Endothelial cell of umbilical vein (primary cell): Measurements from ENCODE around the gene SCGB1A1. TPM values are rescaled to one million over a fixed set of nuclear protein-coding genes. Genes with fewer than 3 reads are reported as not detected.
"Not testable (repeated sequence)": the region's sequence is repeated elsewhere in the genome, so short reads cannot be mapped to it uniquely, and the experiment has no call there.

Experiments
- BruUV-seq: library from RNA; stranded (reverse); fragments of 400-500 nt; replicated peaks from 2 replicates; lab custom pipeline; 2021; lab: Mats Ljungman, UMichigan
- CTCF ChIA-PET: fragments of 300-600, 350-600 bp; sonication (Branson Sonifier 250); formaldehyde crosslinking; loops from one replicate; lab custom pipeline; 2021; ENCODE audit warnings: antibody characterized with exemption, inconsistent platforms; lab: Charles Lee
- POLR2A ChIA-PET: fragments of 300-600, 350-600 bp; sonication (Branson Sonifier 250); formaldehyde crosslinking; loops from one replicate; lab custom pipeline; 2021; ENCODE audit warnings: antibody characterized with exemption, inconsistent platforms; lab: Charles Lee
- DNase-seq: peaks from one replicate; pipeline ENCODE4 v3.0.0-alpha.2; 2011; ENCODE audit warnings: low read depth, low spot score
- FAIRE-seq: peaks from 2 replicates; lab custom pipeline; 2011; peaks lifted over from hg19 to GRCh38; lab: Jason Lieb, UNC
- H2AFZ ChIP-seq: 2 replicates; pipeline ENCODE4 v1.6.0; 2012; ENCODE audit warnings: low read depth, low read length, control low read depth, inconsistent platforms
- H3K27ac ChIP-seq: 2 replicates; pipeline ENCODE4 v1.5.1; 2011; ENCODE audit warnings: low read depth, mild to moderate bottlenecking, control low read depth, low read length, moderate library complexity; ENCODE audit not compliant: insufficient read depth
- H3K27me3 ChIP-seq, 2 experiments: 2 replicates each; pipeline versions ENCODE4 v1.6.0 to v1.6.1; 2011; ENCODE audit warnings: low read length in 2 of 2, mixed read lengths in 1 of 2; ENCODE audit not compliant: control insufficient read depth in 2 of 2, insufficient read depth in 2 of 2
- H3K36me3 ChIP-seq, 2 experiments: 2 replicates in 1 of 2; 3 replicates in 1 of 2; pipeline ENCODE4 v1.5.1; 2011; ENCODE audit warnings: low read length in 2 of 2, mild to moderate bottlenecking in 1 of 2, moderate library complexity in 1 of 2; ENCODE audit not compliant: control insufficient read depth in 2 of 2, insufficient read depth in 2 of 2; ENCODE audit errors: extremely low read depth in 1 of 2
- H3K4me1 ChIP-seq: 3 replicates; pipeline ENCODE4 v1.5.1; 2011; ENCODE audit warnings: mild to moderate bottlenecking, low read length; ENCODE audit not compliant: control insufficient read depth, insufficient read depth; ENCODE audit errors: extremely low read depth
- H3K4me2 ChIP-seq: 2 replicates; pipeline ENCODE4 v1.6.1; 2011; ENCODE audit warnings: low read length, control low read depth, mixed read lengths; ENCODE audit not compliant: insufficient read depth
- H3K4me3 ChIP-seq, 3 experiments: fragments of 200-600 bp in 1 of 3; sonication (generic), shearing (Covaris generic) in 1 of 3; replicated peaks in 1 of 3; 2 replicates each; pipeline ENCODE4 v1.5.1; 2011 to 2016; ENCODE audit warnings: control low read depth in 3 of 3, low read length in 3 of 3, mild to moderate bottlenecking in 2 of 3, inconsistent platforms in 1 of 3, low read depth in 1 of 3, moderate library complexity in 1 of 3; ENCODE audit not compliant: insufficient read depth in 1 of 3
- H3K79me2 ChIP-seq: 2 replicates; pipeline ENCODE4 v1.6.0; 2012; ENCODE audit warnings: low read length, inconsistent platforms; ENCODE audit not compliant: control insufficient read depth, insufficient read depth
- H3K9ac ChIP-seq: replicated peaks from 2 replicates; pipeline ENCODE3; 2011; ENCODE audit warnings: low read length, control low read depth; ENCODE audit not compliant: insufficient read depth; ENCODE audit errors: extremely low read depth
- H3K9me1 ChIP-seq: replicated peaks from 3 replicates; pipeline ENCODE4 v1.6.0; 2011; ENCODE audit warnings: mild to moderate bottlenecking, low read length; ENCODE audit not compliant: control insufficient read depth, insufficient read depth; ENCODE audit errors: extremely low read depth
- H3K9me3 ChIP-seq: replicated peaks from 2 replicates; pipeline ENCODE4 v1.5.1; 2012; ENCODE audit warnings: low read length, inconsistent platforms; ENCODE audit not compliant: control insufficient read depth, insufficient read depth
- H4K20me1 ChIP-seq: replicated peaks from 2 replicates; pipeline ENCODE3; 2011; ENCODE audit warnings: mild to moderate bottlenecking, low read length; ENCODE audit not compliant: control insufficient read depth, insufficient read depth; ENCODE audit errors: extremely low read depth
- CTCF ChIP-seq, 2 donors: IDR thresholded peaks; 1 replicate in 1 of 2; 2 replicates in 1 of 2; pipeline ENCODE4 v1.5.1; 2011; ENCODE audit warnings: low read length in 2 of 2, mild to moderate bottlenecking in 2 of 2, moderate library complexity in 2 of 2, control low read depth in 1 of 2, inconsistent platforms in 1 of 2, low read depth in 1 of 2; ENCODE audit not compliant: insufficient read depth in 1 of 2; ENCODE audit errors: extremely low read depth in 1 of 2
- EZH2 ChIP-seq: IDR thresholded peaks from 2 replicates; pipeline ENCODE4 v1.6.1; 2012; ENCODE audit warnings: borderline replicate concordance, low read depth, mild to moderate bottlenecking, moderate library complexity, low read length, inconsistent platforms; ENCODE audit not compliant: severe bottlenecking
- FOS ChIP-seq: IDR thresholded peaks from 2 replicates; pipeline ENCODE4 v1.6.1; 2011; ENCODE audit warnings: mild to moderate bottlenecking, low read length, moderate library complexity, borderline replicate concordance; ENCODE audit not compliant: insufficient read depth
- GATA2 ChIP-seq: IDR thresholded peaks from 2 replicates; pipeline ENCODE4 v1.7.0; 2011; ENCODE audit warnings: low read depth, mild to moderate bottlenecking, moderate library complexity, mixed read lengths, low read length; ENCODE audit not compliant: insufficient read length, insufficient read depth
- JUN ChIP-seq: IDR thresholded peaks from 2 replicates; pipeline ENCODE4 v1.6.1; 2011; ENCODE audit warnings: borderline replicate concordance, low read depth; ENCODE audit not compliant: insufficient read length, insufficient read depth
- MAX ChIP-seq: IDR thresholded peaks from 2 replicates; pipeline ENCODE4 v1.6.1; 2011; ENCODE audit not compliant: insufficient read depth, insufficient read length
- MYC ChIP-seq: IDR thresholded peaks from one replicate; pipeline ENCODE4 v1.6.1; 2011; ENCODE audit warnings: mild to moderate bottlenecking, low read depth, low read length
- POLR2A ChIP-seq: IDR thresholded peaks from 2 replicates; pipeline ENCODE4 v1.6.1; 2012; ENCODE audit warnings: low read depth, mild to moderate bottlenecking, control low read depth, low read length
- POLR2AphosphoS5 ChIP-seq: IDR thresholded peaks from 2 replicates; pipeline ENCODE4 v1.6.1; 2012; ENCODE audit warnings: low read depth, mild to moderate bottlenecking, control low read depth, low read length, moderate library complexity; ENCODE audit not compliant: insufficient read depth
- dilution Hi-C: fragments of 300-500 bp; cut with MboI; formaldehyde crosslinking; loops from one replicate; pipeline ENCODE4 v1.15.0; 2019; ENCODE audit warnings: low sequenced_read_pairs; ENCODE audit not compliant: extremely low pct_ligation_motif_present
- intact Hi-C: fragments of 100-400 bp; cut with micrococcal nuclease; formaldehyde crosslinking; loops from one replicate; pipeline ENCODE4 v1.10.0; 2022
- polyA plus RNA-seq, 4 experiments: library from polyadenylated mRNA; depleted of rRNA in 3 of 4; stranded (reverse) in 3 of 4; unstranded in 1 of 4; fragments of >200 nt; gene quantifications; 2 replicates each; pipeline versions ENCODE4 v1.2.1 to v1.2.3, GENCODE V29; 2011 to 2012; ENCODE audit warnings: missing spikeins in 1 of 4
- total RNA-seq: library from RNA; stranded (reverse); gene quantifications from 2 replicates; pipeline ENCODE4 v1.2.3, GENCODE V29; 2021

The SCGB1A1 gene
- total and polyA plus RNA-seq, 2 donors (not counting 3 experiments of a cell fraction or from before 2014, with no cell fraction given), result not detected

- H3K9me3 ChIP-seq, dilution Hi-C loops, H2AFZ ChIP-seq, POLR2A ChIA-PET, H4K20me1 ChIP-seq, H3K79me2 ChIP-seq, H3K4me2 ChIP-seq, H3K9me1 ChIP-seq, H3K4me3 ChIP-seq, BruUV-seq, H3K4me1 ChIP-seq, H3K27ac ChIP-seq, FAIRE-seq, H3K9ac ChIP-seq, intact Hi-C loops, H3K27me3 ChIP-seq, H3K36me3 ChIP-seq, DNase-seq: not testable (repeated sequence)
- CTCF ChIA-PET, result interaction anchor here (1.3 to 1.8 kb wide), 5 partner anchors 12 to 25 kb away, joined by 3 to 15 read pairs (median 5); no protein-coding TSS in a partner anchor
Observed at GRCh38 chr11:62449912-62450311, 31.1 kb downstream of the SCGB1A1 start.

GRCh38 chr11:62450543-62451240, 31.9 kb downstream of the SCGB1A1 start:
- ChIA-PET CTCF (interaction anchor here (1.4 kb wide), 1 partner anchor 26 kb away, joined by 5 read pairs; no protein-coding TSS in a partner anchor), POLR2A (no interaction called here)
- Histone ChIP-seq H3K79me2 (no peaks in the 10 kb centered on the region), H3K9me3 (no peaks in the 10 kb centered on the region), H3K9ac (no peak overlapping the region), H3K27me3 (no peaks in the 10 kb centered on the region), H4K20me1 (no peaks in the 10 kb centered on the region), H3K4me2 (no peak overlapping the region), H3K9me1 (no peaks in the 10 kb centered on the region), H3K27ac (no peak overlapping the region), H2AFZ (no peak overlapping the region), H3K4me1 (no peaks in the 10 kb centered on the region), H3K36me3 (no peaks in the 10 kb centered on the region), H3K4me3 (no peak overlapping the region)
- FAIRE-seq (no peak), DNase-seq (no peak)
- no TSS peak for BruUV-seq
- dilution Hi-C loops (no loop called here), intact Hi-C loops (no loop called here)
- TF ChIP-seq FOS (no peak), POLR2A (no peak), POLR2AphosphoS5 (no peak), JUN (no peak), CTCF (IDR thresholded peaks at IDR 0.05; ENCODE audit: extremely low read depth in 1 of 2, insufficient read depth in 1 of 2, low read depth in 1 of 2, low read length in 2 of 2) (no peak), MAX (no peak), EZH2 (no peak), MYC (no peak), GATA2 (no peak)
